Measurements from ENCODE around the gene COL4A6.
"Not testable (repeated sequence)": the region's sequence is repeated elsewhere in the genome, so short reads cannot be mapped to it uniquely, and the experiment has no call there.

Gene COL4A6

GRCh38 chrX:108438110-108438623, at the start of gene COL4A6:
TSS of gene COL4A6 (minus strand) at chrX:108438422. CDS start at chrX:108438196, 226 bp downstream.
- TF ChIP-seq JUND (IDR thresholded peaks at IDR 0.05; ENCODE audit: low read depth) = no peak
- DNase-seq (ENCODE audit: low read depth in 1 of 2, low spot score in 1 of 2) = peak in 1 of 2 experiments; percentile 17
- in situ Hi-C loops (cut with HindIII; ENCODE audit: low pct_unique_long_range_greater_than_20kb, low sequenced_read_pairs) = no loop called here

- no peak for DNase-seq (ENCODE audit: low read depth in 1 of 2, low spot score in 1 of 2)
- in situ Hi-C loops (cut with HindIII; ENCODE audit: low pct_unique_long_range_greater_than_20kb, low sequenced_read_pairs) = no loop called here
- no peak for TF ChIP-seq JUND (IDR thresholded peaks at IDR 0.05; ENCODE audit: low read depth)
Observed at GRCh38 chrX:108485960-108486359, 47.7 kb upstream of the COL4A6 start.

GRCh38 chrX:108484251-108484650, 46.0 kb upstream of the COL4A6 start:
- DNase-seq (ENCODE audit: low read depth in 1 of 2, low spot score in 1 of 2) = no peak
- in situ Hi-C loops (cut with HindIII; ENCODE audit: low pct_unique_long_range_greater_than_20kb, low sequenced_read_pairs) = no loop called here
- TF ChIP-seq JUND (IDR thresholded peaks at IDR 0.05; ENCODE audit: low read depth) = no peak

- in situ Hi-C loops (cut with HindIII; ENCODE audit: low pct_unique_long_range_greater_than_20kb, low sequenced_read_pairs); DNase-seq (ENCODE audit: low read depth in 1 of 2, low spot score in 1 of 2): not testable (repeated sequence)
Observed at GRCh38 chrX:108481528-108481927, 43.3 kb upstream of the COL4A6 start.

- in situ Hi-C loops (cut with HindIII; ENCODE audit: low pct_unique_long_range_greater_than_20kb, low sequenced_read_pairs) = no loop called here
- DNase-seq (ENCODE audit: low read depth in 1 of 2, low spot score in 1 of 2) = peak in 1 of 2 experiments; percentile 54
- TF ChIP-seq JUND (IDR thresholded peaks at IDR 0.05; ENCODE audit: low read depth) = no peak
Observed at GRCh38 chrX:108473979-108474378, 35.8 kb upstream of the COL4A6 start.

- TF ChIP-seq JUND (IDR thresholded peaks at IDR 0.05; ENCODE audit: low read depth) = no peak
- no peak for DNase-seq (ENCODE audit: low read depth in 1 of 2, low spot score in 1 of 2)
- in situ Hi-C loops (cut with HindIII; ENCODE audit: low pct_unique_long_range_greater_than_20kb, low sequenced_read_pairs) = no loop called here
Observed at GRCh38 chrX:108468486-108468885, 30.3 kb upstream of the COL4A6 start.

GRCh38 chrX:108464604-108465003, 26.4 kb upstream of the COL4A6 start:
- DNase-seq (ENCODE audit: low read depth in 1 of 2, low spot score in 1 of 2) = peak in 1 of 2 experiments; percentile 57
- in situ Hi-C loops (cut with HindIII; ENCODE audit: low pct_unique_long_range_greater_than_20kb, low sequenced_read_pairs) = no loop called here
- TF ChIP-seq JUND (IDR thresholded peaks at IDR 0.05; ENCODE audit: low read depth) = no peak

- TF ChIP-seq JUND (IDR thresholded peaks at IDR 0.05; ENCODE audit: low read depth) = no peak
- in situ Hi-C loops (cut with HindIII; ENCODE audit: low pct_unique_long_range_greater_than_20kb, low sequenced_read_pairs) = no loop called here
- DNase-seq (ENCODE audit: low read depth in 1 of 2, low spot score in 1 of 2) = no peak
Observed at GRCh38 chrX:108456971-108457477, 18.8 kb upstream of the COL4A6 start.

GRCh38 chrX:108453841-108454240, 15.6 kb upstream of the COL4A6 start:
- no peak for TF ChIP-seq JUND (IDR thresholded peaks at IDR 0.05; ENCODE audit: low read depth)
- DNase-seq (ENCODE audit: low read depth in 1 of 2, low spot score in 1 of 2) = no peak
- in situ Hi-C loops (cut with HindIII; ENCODE audit: low pct_unique_long_range_greater_than_20kb, low sequenced_read_pairs) = no loop called here

- DNase-seq (ENCODE audit: low read depth in 1 of 2, low spot score in 1 of 2) = no peak
- in situ Hi-C loops (cut with HindIII; ENCODE audit: low pct_unique_long_range_greater_than_20kb, low sequenced_read_pairs) = no loop called here
- TF ChIP-seq JUND (IDR thresholded peaks at IDR 0.05; ENCODE audit: low read depth) = no peak
Observed at GRCh38 chrX:108447303-108447702, 9.1 kb upstream of the COL4A6 start.

- no peak for DNase-seq (ENCODE audit: low read depth in 1 of 2, low spot score in 1 of 2)
- in situ Hi-C loops (cut with HindIII; ENCODE audit: low pct_unique_long_range_greater_than_20kb, low sequenced_read_pairs) = no loop called here
- TF ChIP-seq JUND (IDR thresholded peaks at IDR 0.05; ENCODE audit: low read depth) = no peak
Observed at GRCh38 chrX:108442901-108443464, 4.8 kb upstream of the COL4A6 start.

GRCh38 chrX:108439961-108440696, 1.9 kb upstream of the COL4A6 start:
- TF ChIP-seq JUND (IDR thresholded peaks at IDR 0.05; ENCODE audit: low read depth) = no peak
- peak in 1 of 2 experiments; percentile 12 for DNase-seq (ENCODE audit: low read depth in 1 of 2, low spot score in 1 of 2)
- in situ Hi-C loops (cut with HindIII; ENCODE audit: low pct_unique_long_range_greater_than_20kb, low sequenced_read_pairs) = no loop called here

GRCh38 chrX:108439426-108439942, 1.3 kb upstream of the COL4A6 start, which contains the start of gene COL4A5:
TSS of gene COL4A5 (plus strand) at chrX:108439838. CDS start at chrX:108440126, 288 bp downstream.
- in situ Hi-C loops (cut with HindIII; ENCODE audit: low pct_unique_long_range_greater_than_20kb, low sequenced_read_pairs) = no loop called here
- DNase-seq (ENCODE audit: low read depth in 1 of 2, low spot score in 1 of 2) = peak; percentile 2 to 89
- no peak for TF ChIP-seq JUND (IDR thresholded peaks at IDR 0.05; ENCODE audit: low read depth)

Measured in T47D (cell line).